HEK293 (cell line): ENCODE results near the gene OR5AC2.

Source experiments
- RBAK ChIP-seq: fragments of 450-650 bp; formaldehyde crosslinking; IDR thresholded peaks from 2 replicates; pipeline ENCODE4 v1.5.1; 2016; ENCODE audit warnings: missing biosample characterization, missing genetic modification characterization
- SCRT2 ChIP-seq: fragments of 450-650 bp; formaldehyde crosslinking; IDR thresholded peaks from 2 replicates; pipeline ENCODE4 v1.5.1; 2016; ENCODE audit warnings: missing biosample characterization, missing genetic modification characterization
- TCF7L2 ChIP-seq: IDR thresholded peaks from 2 replicates; pipeline ENCODE4 v1.6.1; 2011; ENCODE audit warnings: low read depth, mild to moderate bottlenecking, inconsistent platforms, low read length, moderate library complexity, borderline replicate concordance
- ZNF10 ChIP-seq: fragments of 450-650 bp; formaldehyde crosslinking; IDR thresholded peaks from 2 replicates; pipeline ENCODE4 v1.5.1; 2017; ENCODE audit warnings: missing biosample characterization, missing genetic modification characterization
- ZNF146 ChIP-seq: fragments of 450-650 bp; formaldehyde crosslinking; IDR thresholded peaks from 2 replicates; pipeline ENCODE4 v1.5.1; 2016; ENCODE audit warnings: missing biosample characterization, missing genetic modification characterization
- ZNF426 ChIP-seq: fragments of 450-650 bp; formaldehyde crosslinking; IDR thresholded peaks from 2 replicates; pipeline ENCODE4 v1.5.1; 2017; ENCODE audit warnings: missing biosample characterization, missing genetic modification characterization, mild to moderate bottlenecking, inconsistent platforms, moderate library complexity
- TF ChIP-seq, protein P1 (sequence below): fragments of 450-650 bp; formaldehyde crosslinking; IDR thresholded peaks from 2 replicates; pipeline ENCODE4 v1.5.1; 2016; ENCODE audit warnings: missing biosample characterization, missing genetic modification characterization
- TF ChIP-seq, protein P2 (sequence below): fragments of 450-650 bp; formaldehyde crosslinking; IDR thresholded peaks from 2 replicates; pipeline ENCODE4 v1.5.1; 2016; ENCODE audit warnings: missing biosample characterization, missing genetic modification characterization
- TF ChIP-seq, protein P3 (sequence below): fragments of 450-650 bp; formaldehyde crosslinking; IDR thresholded peaks from 2 replicates; pipeline ENCODE4 v1.5.1; 2016; ENCODE audit warnings: missing biosample characterization, missing genetic modification characterization

DNA sequence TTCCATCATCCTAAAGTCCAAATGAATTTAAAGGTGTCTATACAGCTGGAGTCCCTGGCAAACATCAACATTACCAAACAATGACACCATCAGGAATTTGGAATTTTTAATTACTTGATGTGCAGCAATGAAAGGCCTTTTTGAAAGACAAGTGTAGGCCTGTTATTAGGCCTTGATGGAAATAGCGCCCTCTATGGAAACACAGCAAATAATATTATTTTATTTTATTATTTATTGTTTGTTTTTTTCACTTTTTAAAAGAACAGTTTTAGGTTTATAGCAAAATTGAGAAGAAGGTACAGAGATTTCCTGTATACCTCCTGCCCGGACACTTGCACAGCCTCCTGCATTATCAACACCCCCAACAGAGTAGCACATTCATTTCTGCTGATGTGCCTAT is 18.1 kb upstream of the OR5AC2 start:
- no peak for TF ChIP-seq ZNF146 (tag by site-specific recombination)
- TF ChIP-seq SCRT2: no peak
- no peak for TF ChIP-seq TCF7L2
- TF ChIP-seq, protein P1, sequence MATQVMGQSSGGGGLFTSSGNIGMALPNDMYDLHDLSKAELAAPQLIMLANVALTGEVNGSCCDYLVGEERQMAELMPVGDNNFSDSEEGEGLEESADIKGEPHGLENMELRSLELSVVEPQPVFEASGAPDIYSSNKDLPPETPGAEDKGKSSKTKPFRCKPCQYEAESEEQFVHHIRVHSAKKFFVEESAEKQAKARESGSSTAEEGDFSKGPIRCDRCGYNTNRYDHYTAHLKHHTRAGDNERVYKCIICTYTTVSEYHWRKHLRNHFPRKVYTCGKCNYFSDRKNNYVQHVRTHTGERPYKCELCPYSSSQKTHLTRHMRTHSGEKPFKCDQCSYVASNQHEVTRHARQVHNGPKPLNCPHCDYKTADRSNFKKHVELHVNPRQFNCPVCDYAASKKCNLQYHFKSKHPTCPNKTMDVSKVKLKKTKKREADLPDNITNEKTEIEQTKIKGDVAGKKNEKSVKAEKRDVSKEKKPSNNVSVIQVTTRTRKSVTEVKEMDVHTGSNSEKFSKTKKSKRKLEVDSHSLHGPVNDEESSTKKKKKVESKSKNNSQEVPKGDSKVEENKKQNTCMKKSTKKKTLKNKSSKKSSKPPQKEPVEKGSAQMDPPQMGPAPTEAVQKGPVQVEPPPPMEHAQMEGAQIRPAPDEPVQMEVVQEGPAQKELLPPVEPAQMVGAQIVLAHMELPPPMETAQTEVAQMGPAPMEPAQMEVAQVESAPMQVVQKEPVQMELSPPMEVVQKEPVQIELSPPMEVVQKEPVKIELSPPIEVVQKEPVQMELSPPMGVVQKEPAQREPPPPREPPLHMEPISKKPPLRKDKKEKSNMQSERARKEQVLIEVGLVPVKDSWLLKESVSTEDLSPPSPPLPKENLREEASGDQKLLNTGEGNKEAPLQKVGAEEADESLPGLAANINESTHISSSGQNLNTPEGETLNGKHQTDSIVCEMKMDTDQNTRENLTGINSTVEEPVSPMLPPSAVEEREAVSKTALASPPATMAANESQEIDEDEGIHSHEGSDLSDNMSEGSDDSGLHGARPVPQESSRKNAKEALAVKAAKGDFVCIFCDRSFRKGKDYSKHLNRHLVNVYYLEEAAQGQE (tag by site-specific recombination): no peak
- TF ChIP-seq ZNF10 (tag by site-specific recombination): no peak
- TF ChIP-seq RBAK (tag by site-specific recombination): no peak
- TF ChIP-seq, protein P2, sequence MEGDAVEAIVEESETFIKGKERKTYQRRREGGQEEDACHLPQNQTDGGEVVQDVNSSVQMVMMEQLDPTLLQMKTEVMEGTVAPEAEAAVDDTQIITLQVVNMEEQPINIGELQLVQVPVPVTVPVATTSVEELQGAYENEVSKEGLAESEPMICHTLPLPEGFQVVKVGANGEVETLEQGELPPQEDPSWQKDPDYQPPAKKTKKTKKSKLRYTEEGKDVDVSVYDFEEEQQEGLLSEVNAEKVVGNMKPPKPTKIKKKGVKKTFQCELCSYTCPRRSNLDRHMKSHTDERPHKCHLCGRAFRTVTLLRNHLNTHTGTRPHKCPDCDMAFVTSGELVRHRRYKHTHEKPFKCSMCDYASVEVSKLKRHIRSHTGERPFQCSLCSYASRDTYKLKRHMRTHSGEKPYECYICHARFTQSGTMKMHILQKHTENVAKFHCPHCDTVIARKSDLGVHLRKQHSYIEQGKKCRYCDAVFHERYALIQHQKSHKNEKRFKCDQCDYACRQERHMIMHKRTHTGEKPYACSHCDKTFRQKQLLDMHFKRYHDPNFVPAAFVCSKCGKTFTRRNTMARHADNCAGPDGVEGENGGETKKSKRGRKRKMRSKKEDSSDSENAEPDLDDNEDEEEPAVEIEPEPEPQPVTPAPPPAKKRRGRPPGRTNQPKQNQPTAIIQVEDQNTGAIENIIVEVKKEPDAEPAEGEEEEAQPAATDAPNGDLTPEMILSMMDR: no peak
- TF ChIP-seq, protein P3, sequence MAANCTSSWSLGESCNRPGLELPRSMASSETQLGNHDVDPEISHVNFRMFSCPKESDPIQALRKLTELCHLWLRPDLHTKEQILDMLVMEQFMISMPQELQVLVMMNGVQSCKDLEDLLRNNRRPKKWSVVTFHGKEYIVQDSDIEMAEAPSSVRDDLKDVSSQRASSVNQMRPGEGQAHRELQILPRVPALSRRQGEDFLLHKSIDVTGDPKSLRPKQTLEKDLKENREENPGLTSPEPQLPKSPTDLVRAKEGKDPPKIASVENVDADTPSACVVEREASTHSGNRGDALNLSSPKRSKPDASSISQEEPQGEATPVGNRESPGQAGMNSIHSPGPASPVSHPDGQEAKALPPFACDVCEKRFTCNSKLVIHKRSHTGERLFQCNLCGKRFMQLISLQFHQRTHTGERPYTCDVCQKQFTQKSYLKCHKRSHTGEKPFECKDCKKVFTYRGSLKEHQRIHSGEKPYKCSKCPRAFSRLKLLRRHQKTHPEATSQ (tag by site-specific recombination): no peak
- TF ChIP-seq ZNF426 (tag by site-specific recombination): no peak
